Trophoblast cell (in vitro differentiated cells and primary cell): ENCODE data around the gene GGT1.
"Not testable (repeated sequence)": the region's sequence is repeated elsewhere in the genome, so short reads cannot be mapped to it uniquely, and the experiment has no call there.

Experiments
- DNase-seq, 2 donors: peaks; one replicate each; pipeline ENCODE4 v3.0.0-alpha.2; 2016
- H2AFZ ChIP-seq: 2 replicates; pipeline ENCODE4 v1.6.1; 2013; ENCODE audit warnings: low read length, moderate library complexity, mild to moderate bottlenecking; ENCODE audit not compliant: insufficient read depth, poor library complexity
- H2AK5ac ChIP-seq: 2 replicates; pipeline ENCODE4 v1.6.1; 2013; ENCODE audit warnings: mild to moderate bottlenecking, low read length
- H2BK120ac ChIP-seq: 2 replicates; pipeline ENCODE4 v1.6.1; 2013; ENCODE audit warnings: low read length, mild to moderate bottlenecking, moderate library complexity; ENCODE audit not compliant: insufficient read depth, poor library complexity
- H2BK12ac ChIP-seq: 2 replicates; pipeline ENCODE4 v1.6.1; 2013; ENCODE audit warnings: mild to moderate bottlenecking, low read length, moderate library complexity
- H2BK5ac ChIP-seq: 2 replicates; pipeline ENCODE4 v1.6.1; 2013; ENCODE audit warnings: low read length, low read depth, moderate library complexity, mild to moderate bottlenecking; ENCODE audit not compliant: poor library complexity
- H3K14ac ChIP-seq: 2 replicates; pipeline ENCODE4 v1.6.1; 2013; ENCODE audit warnings: mild to moderate bottlenecking, low read length
- H3K18ac ChIP-seq: 2 replicates; pipeline ENCODE4 v1.6.1; 2013; ENCODE audit warnings: mild to moderate bottlenecking, low read length
- H3K23ac ChIP-seq: 2 replicates; pipeline ENCODE4 v1.6.1; 2013; ENCODE audit warnings: low read length
- H3K27ac ChIP-seq: 2 replicates; pipeline ENCODE4 v1.5.1; 2013; ENCODE audit warnings: low read depth, mild to moderate bottlenecking, inconsistent platforms, low read length, moderate library complexity
- H3K27me3 ChIP-seq: 2 replicates; pipeline ENCODE4 v1.6.1; 2013; ENCODE audit warnings: inconsistent platforms, mild to moderate bottlenecking, low read length, moderate library complexity; ENCODE audit not compliant: insufficient read depth
- H3K36me3 ChIP-seq, 2 experiments: 1 replicate in 1 of 2; 2 replicates in 1 of 2; pipeline ENCODE4 v1.6.1; 2013; ENCODE audit warnings: low read length in 2 of 2, mild to moderate bottlenecking in 2 of 2, moderate library complexity in 1 of 2; ENCODE audit not compliant: insufficient read depth in 2 of 2, control insufficient read depth in 1 of 2
- H3K4ac ChIP-seq: 2 replicates; pipeline ENCODE4 v1.6.1; 2013; ENCODE audit warnings: low read depth, mild to moderate bottlenecking, low read length, moderate library complexity
- H3K4me1 ChIP-seq, 2 experiments: 1 replicate in 1 of 2; 2 replicates in 1 of 2; pipeline ENCODE4 v1.6.1; 2013; ENCODE audit warnings: low read length in 2 of 2, mild to moderate bottlenecking in 2 of 2, moderate library complexity in 1 of 2; ENCODE audit not compliant: insufficient read depth in 2 of 2, control insufficient read depth in 1 of 2
- H3K4me2 ChIP-seq: 2 replicates; pipeline ENCODE4 v1.6.1; 2013; ENCODE audit warnings: inconsistent platforms, mild to moderate bottlenecking, low read length, moderate library complexity
- H3K4me3 ChIP-seq: 2 replicates; pipeline ENCODE4 v1.5.1; 2013; ENCODE audit warnings: mild to moderate bottlenecking, low read depth, low read length, inconsistent platforms
- H3K79me1 ChIP-seq: one replicate; pipeline ENCODE4 v1.6.1; 2013; ENCODE audit warnings: low read length
- H3K79me2 ChIP-seq: 2 replicates; pipeline ENCODE4 v1.6.1; 2013; ENCODE audit warnings: low read length, mild to moderate bottlenecking; ENCODE audit not compliant: control insufficient read depth, insufficient read depth, poor library complexity
- H3K9ac ChIP-seq: 2 replicates; pipeline ENCODE4 v1.6.1; 2013; ENCODE audit warnings: mild to moderate bottlenecking, low read length
- H3K9me3 ChIP-seq: 2 replicates; pipeline ENCODE4 v1.6.1; 2013; ENCODE audit warnings: low read depth, mild to moderate bottlenecking, control low read depth, inconsistent platforms, low read length; ENCODE audit not compliant: insufficient read depth
- H4K12ac ChIP-seq: 2 replicates; pipeline ENCODE4 v1.6.1; 2013; ENCODE audit warnings: low read depth, mild to moderate bottlenecking, low read length, moderate library complexity
- H4K8ac ChIP-seq: 2 replicates; pipeline ENCODE4 v1.6.1; 2013; ENCODE audit warnings: low read depth, mild to moderate bottlenecking, low read length, moderate library complexity
- H4K91ac ChIP-seq: one replicate; pipeline ENCODE4 v1.6.1; 2013; ENCODE audit warnings: low read depth, mild to moderate bottlenecking, low read length, moderate library complexity
- WGBS: extraction: QIAGEN DNeasy Blood & Tissue Kit; methylation state at CpG from one replicate; pipeline ENCODE4 v1.1.7; 2013; ENCODE audit warnings: missing lambda C conversion rate; ENCODE audit not compliant: insufficient read length, insufficient coverage; ENCODE audit errors: extremely low coverage; 5-methylcytosine and 5-hydroxymethylcytosine counted together

Gene GGT1

GRCh38 chr22:24632642-24633041 lies 29.6 kb downstream of the GGT1 start:
- not testable (repeated sequence) for H3K9me3 ChIP-seq, H3K4me2 ChIP-seq, H3K79me1 ChIP-seq, H3K4me3 ChIP-seq, H2BK5ac ChIP-seq, H4K91ac ChIP-seq, H2BK12ac ChIP-seq, H4K12ac ChIP-seq, H3K23ac ChIP-seq, H3K79me2 ChIP-seq, H3K27me3 ChIP-seq, H3K4ac ChIP-seq, H2AK5ac ChIP-seq, H2AFZ ChIP-seq, H4K8ac ChIP-seq, DNase-seq, H2BK120ac ChIP-seq, H3K4me1 ChIP-seq, H3K36me3 ChIP-seq, H3K9ac ChIP-seq, H3K27ac ChIP-seq, H3K18ac ChIP-seq, H3K14ac ChIP-seq
- no CpG with 5 or more reads among the region's 13 CpGs for WGBS

GRCh38 chr22:24633231-24634023 lies 30.4 kb downstream of the GGT1 start:
- not testable (repeated sequence) for H3K9ac ChIP-seq, H2BK12ac ChIP-seq, H2BK120ac ChIP-seq, H3K4me1 ChIP-seq, H3K18ac ChIP-seq, DNase-seq, H3K36me3 ChIP-seq, H2AFZ ChIP-seq, H4K91ac ChIP-seq, H3K27ac ChIP-seq, H3K27me3 ChIP-seq, H3K9me3 ChIP-seq, H3K4ac ChIP-seq, H2BK5ac ChIP-seq, H3K4me2 ChIP-seq, H3K23ac ChIP-seq, H4K8ac ChIP-seq, H3K14ac ChIP-seq, H4K12ac ChIP-seq, H3K79me1 ChIP-seq, H2AK5ac ChIP-seq, H3K79me2 ChIP-seq
- 100% methylated on average over 1 of the region's 16 CpGs for WGBS
- peak overlapping the region; percentile 47 for H3K4me3 ChIP-seq

- WGBS = no CpG with 5 or more reads among the region's 10 CpGs
- H2BK5ac ChIP-seq, H3K4me1 ChIP-seq, H3K4me3 ChIP-seq, H3K27ac ChIP-seq, H3K79me2 ChIP-seq, H3K79me1 ChIP-seq, H3K14ac ChIP-seq, H3K4me2 ChIP-seq, H4K8ac ChIP-seq, H3K27me3 ChIP-seq, H3K36me3 ChIP-seq, H3K4ac ChIP-seq, H3K9ac ChIP-seq, H2BK120ac ChIP-seq, H3K23ac ChIP-seq, H3K18ac ChIP-seq, H4K12ac ChIP-seq, H4K91ac ChIP-seq, H2AK5ac ChIP-seq, H2AFZ ChIP-seq, H2BK12ac ChIP-seq, DNase-seq, H3K9me3 ChIP-seq: not testable (repeated sequence)
Measured at GRCh38 chr22:24634776-24635389, 31.9 kb downstream of the GGT1 start.

- H3K14ac ChIP-seq, H3K4me2 ChIP-seq, H3K79me1 ChIP-seq, H3K18ac ChIP-seq, H2AK5ac ChIP-seq, H3K79me2 ChIP-seq, H2BK12ac ChIP-seq, H4K12ac ChIP-seq, H3K4ac ChIP-seq, DNase-seq, H2BK5ac ChIP-seq, H3K9me3 ChIP-seq, H2BK120ac ChIP-seq, H4K91ac ChIP-seq, H4K8ac ChIP-seq, H3K27me3 ChIP-seq, H3K27ac ChIP-seq, H3K36me3 ChIP-seq, H3K4me3 ChIP-seq, H3K23ac ChIP-seq, H2AFZ ChIP-seq, H3K9ac ChIP-seq, H3K4me1 ChIP-seq: not testable (repeated sequence)
- no CpG with 5 or more reads among the region's 3 CpGs for WGBS
Measured at GRCh38 chr22:24636513-24636912, 33.5 kb downstream of the GGT1 start.
